Activated naive CD4-positive, alpha-beta T cell treated with anti-CD3 and anti-CD28 coated beads for 36 hours (primary cell): ENCODE results near the gene PLA2G4A. TPM values are rescaled to one million over a fixed set of nuclear protein-coding genes. Genes with fewer than 3 reads are reported as not detected.

Experiments used
- CTCF ChIA-PET: fragments of 350-600 bp; sonication (Branson Sonifier 250); formaldehyde crosslinking; loops from one replicate; lab custom pipeline; 2021; ENCODE audit warnings: antibody characterized with exemption; lab: Charles Lee
- DNase-seq: peaks from one replicate; pipeline ENCODE4 v3.0.0-alpha.2; 2020
- H3K27ac Mint-ChIP-seq: one replicate; pipeline ENCODE4 v1.8.0; 2021; ENCODE audit warnings: mild to moderate bottlenecking, mixed read lengths
- H3K27me3 Mint-ChIP-seq: one replicate; pipeline ENCODE4 v1.8.0; 2021; ENCODE audit warnings: low read depth, mixed read lengths
- H3K36me3 Mint-ChIP-seq: one replicate; pipeline ENCODE4 v1.8.0; 2021; ENCODE audit warnings: low read depth, mixed read lengths
- H3K4me1 Mint-ChIP-seq: one replicate; pipeline ENCODE4 v1.8.0; 2021; ENCODE audit warnings: low read depth, mixed read lengths
- H3K4me3 Mint-ChIP-seq: one replicate; pipeline ENCODE4 v1.8.0; 2021; ENCODE audit warnings: mild to moderate bottlenecking, moderate library complexity, mixed read lengths
- H3K9me3 Mint-ChIP-seq: one replicate; pipeline ENCODE4 v1.8.0; 2021; ENCODE audit warnings: mixed read lengths
- intact Hi-C: fragments of 100-400 bp; cut with micrococcal nuclease; formaldehyde crosslinking; loops from one replicate; pipeline ENCODE4 v1.15.1; 2023
- total RNA-seq, 2 experiments: library from RNA; stranded (reverse); gene quantifications; one replicate each; pipeline ENCODE4 v1.2.3, GENCODE V29; 2021

The PLA2G4A gene
- total RNA-seq, 2 experiments from 2014 or later: 0.12 to 0.26 TPM

DNA sequence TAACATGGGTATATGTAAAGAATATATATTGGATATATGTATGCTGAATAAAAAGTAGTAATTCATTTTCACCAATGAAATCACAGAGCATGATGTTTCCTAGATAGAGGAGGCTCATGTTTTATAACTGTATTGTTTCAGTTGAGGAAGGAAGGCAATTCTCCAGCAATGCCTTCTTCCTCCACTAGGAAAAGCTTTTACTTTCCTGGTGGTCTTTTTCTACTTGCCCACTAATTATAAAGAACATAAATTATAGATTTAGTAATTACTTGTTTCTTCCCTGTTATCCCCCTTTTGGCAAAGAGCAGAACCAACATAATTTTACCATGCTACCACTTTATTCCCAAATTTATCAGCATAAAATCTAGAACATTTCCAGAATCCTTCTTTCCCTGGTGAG lies 159.0 kb downstream of the PLA2G4A start:
- intact Hi-C loops: loop anchor here (2.0 to 10.0 kb wide), 4 partner anchors 307 to 833 kb away; partner anchors contain the start of genes ODR4, PTGS2 and TPR
- no peak overlapping the region for H3K4me3 Mint-ChIP-seq
- H3K4me1 Mint-ChIP-seq: no peaks in the 10 kb centered on the region
- DNase-seq: no peak
- CTCF ChIA-PET: interaction anchor here (2.9 kb wide), 1 partner anchor 383 kb away, joined by 23 read pairs; no protein-coding TSS in a partner anchor
- H3K36me3 Mint-ChIP-seq: no peaks in the 10 kb centered on the region
- H3K27ac Mint-ChIP-seq: no peak overlapping the region
- H3K27me3 Mint-ChIP-seq: peaks cover 8% of the 10 kb centered on the region
- no peaks in the 10 kb centered on the region for H3K9me3 Mint-ChIP-seq

DNA sequence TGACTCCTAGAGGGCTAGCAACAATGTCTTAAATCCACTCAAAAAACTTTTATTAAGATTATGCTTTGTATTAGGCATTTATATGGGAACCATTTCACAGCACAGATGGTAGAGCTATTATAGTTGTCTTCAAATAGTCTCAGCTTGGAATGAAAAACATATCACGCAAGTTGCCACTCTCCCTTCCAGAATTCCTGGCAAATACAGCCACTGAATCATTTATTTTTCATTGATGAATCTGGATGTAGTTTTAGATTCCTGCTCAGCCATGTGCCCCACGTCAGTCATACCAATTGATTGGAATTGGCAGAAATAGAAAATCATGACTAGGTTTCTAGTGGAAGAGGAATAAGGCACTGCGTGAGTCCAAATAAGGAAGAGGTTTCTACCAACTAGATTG lies 165.2 kb downstream of the PLA2G4A start:
- CTCF ChIA-PET: no interaction called here
- Mint-ChIP-seq H3K4me3 (no peak overlapping the region), H3K4me1 (no peaks in the 10 kb centered on the region), H3K9me3 (no peaks in the 10 kb centered on the region), H3K36me3 (no peaks in the 10 kb centered on the region), H3K27me3 (no peaks in the 10 kb centered on the region), H3K27ac (no peak overlapping the region)
- DNase-seq: no peak
- intact Hi-C loops: no loop called here

DNA sequence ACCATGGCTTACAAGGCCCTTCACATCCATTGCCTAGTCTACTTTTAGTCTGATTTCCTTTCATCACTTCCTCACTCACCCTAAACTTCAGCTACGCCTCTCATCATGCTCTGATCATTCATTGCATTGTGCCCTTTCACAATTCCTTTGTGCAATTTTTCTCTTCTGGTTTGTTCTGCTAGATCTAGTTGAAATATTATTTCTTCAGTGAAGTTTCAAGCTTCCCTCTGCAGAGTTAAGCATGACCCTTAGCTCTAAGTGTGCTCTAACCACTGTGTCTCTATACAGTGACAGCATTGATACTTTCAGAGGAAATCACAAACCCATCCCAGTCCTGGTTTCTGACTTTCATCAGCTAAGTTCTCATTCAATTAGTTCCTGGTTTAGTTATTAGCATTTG lies 166.1 kb downstream of the PLA2G4A start:
- no peaks in the 10 kb centered on the region for H3K4me1 Mint-ChIP-seq
- H3K9me3 Mint-ChIP-seq: no peaks in the 10 kb centered on the region
- no peak overlapping the region for H3K4me3 Mint-ChIP-seq
- no peaks in the 10 kb centered on the region for H3K36me3 Mint-ChIP-seq
- peaks cover 7% of the 10 kb centered on the region for H3K27me3 Mint-ChIP-seq
- CTCF ChIA-PET: interaction anchor here (1.0 kb wide), 1 partner anchor 374 kb away, joined by 3 read pairs; no protein-coding TSS in a partner anchor
- intact Hi-C loops: no loop called here
- no peak for DNase-seq
- no peak overlapping the region for H3K27ac Mint-ChIP-seq

DNA sequence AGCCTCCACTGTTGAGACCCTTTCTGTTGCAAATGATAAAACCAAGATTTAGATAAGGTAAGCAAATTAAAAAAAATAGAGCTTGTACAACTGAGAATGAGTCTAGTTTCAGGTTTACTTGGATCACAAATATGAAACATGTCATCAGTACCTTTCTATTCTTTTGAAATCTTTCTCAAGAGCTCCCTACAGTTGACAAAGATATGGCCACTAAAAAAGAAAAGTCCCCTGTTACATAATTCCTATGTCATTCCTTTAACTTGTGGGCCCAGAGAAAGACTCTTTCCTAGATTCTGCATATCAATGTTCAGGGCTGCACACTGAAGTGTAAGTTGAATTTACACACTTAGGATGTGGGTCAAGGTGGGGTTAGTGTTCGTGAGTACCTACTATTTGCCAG lies 168.1 kb downstream of the PLA2G4A start:
- H3K27me3 Mint-ChIP-seq: peaks cover 13% of the 10 kb centered on the region
- H3K36me3 Mint-ChIP-seq: no peaks in the 10 kb centered on the region
- no peak for DNase-seq
- CTCF ChIA-PET: interaction anchor here (0.6 kb wide), 1 partner anchor 617 kb away, joined by 3 read pairs; no protein-coding TSS in a partner anchor
- H3K4me1 Mint-ChIP-seq: no peaks in the 10 kb centered on the region
- intact Hi-C loops: no loop called here
- no peaks in the 10 kb centered on the region for H3K9me3 Mint-ChIP-seq
- no peak overlapping the region for H3K4me3 Mint-ChIP-seq
- no peak overlapping the region for H3K27ac Mint-ChIP-seq

DNA sequence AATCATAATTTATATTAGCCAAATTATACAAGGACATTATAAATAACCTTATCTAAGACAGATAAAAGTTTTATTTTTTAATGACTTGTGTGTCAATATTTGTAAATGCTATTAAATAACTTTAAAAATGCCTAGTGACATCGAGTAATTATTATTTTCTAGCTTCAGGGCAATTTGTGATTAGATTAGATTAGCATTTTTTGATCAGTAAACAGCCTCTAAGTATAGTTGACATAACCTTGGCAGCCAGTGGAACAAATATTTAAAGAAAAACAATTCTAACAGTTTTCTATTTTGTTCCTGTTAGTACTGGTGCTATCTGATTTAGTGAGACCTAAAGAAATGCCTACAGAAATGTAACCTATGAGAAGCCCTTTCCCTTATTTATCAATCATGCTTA lies 169.1 kb downstream of the PLA2G4A start:
- Mint-ChIP-seq H3K4me1 (no peaks in the 10 kb centered on the region), H3K27ac (no peak overlapping the region)
- CTCF ChIA-PET: no interaction called here

DNA sequence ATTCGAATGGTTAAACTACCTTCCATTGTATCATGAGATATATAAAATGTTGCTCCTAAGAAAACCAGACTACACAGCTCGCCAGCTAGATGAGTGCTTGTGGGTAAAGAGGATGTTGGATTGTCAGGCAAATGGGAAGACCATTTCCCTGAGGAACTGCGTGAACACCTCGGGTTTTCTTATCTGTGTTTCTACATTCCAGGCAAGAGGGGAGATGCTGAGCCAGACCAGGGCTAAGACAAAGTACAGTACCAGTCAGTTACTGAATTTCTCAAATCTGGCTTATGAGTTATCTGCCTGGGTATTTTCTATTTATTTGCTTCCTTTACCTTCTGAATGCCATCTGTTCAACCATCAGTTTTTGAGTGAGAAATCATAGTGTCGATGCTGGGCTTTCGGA lies 170.8 kb downstream of the PLA2G4A start:
- H3K27me3 Mint-ChIP-seq: peaks cover 17% of the 10 kb centered on the region
- H3K36me3 Mint-ChIP-seq: no peaks in the 10 kb centered on the region
- intact Hi-C loops: no loop called here
- no peaks in the 10 kb centered on the region for H3K9me3 Mint-ChIP-seq
- DNase-seq: no peak
- no peaks in the 10 kb centered on the region for H3K4me1 Mint-ChIP-seq
- H3K4me3 Mint-ChIP-seq: no peak overlapping the region
- no peak overlapping the region for H3K27ac Mint-ChIP-seq
- CTCF ChIA-PET: no interaction called here

More for the DNA sequence above, 169.1 kb downstream of the PLA2G4A start:
- no peak for DNase-seq
- intact Hi-C loops: no loop called here
- Mint-ChIP-seq H3K4me3 (no peak overlapping the region), H3K9me3 (no peaks in the 10 kb centered on the region), H3K27me3 (peaks cover 17% of the 10 kb centered on the region), H3K36me3 (no peaks in the 10 kb centered on the region)

DNA sequence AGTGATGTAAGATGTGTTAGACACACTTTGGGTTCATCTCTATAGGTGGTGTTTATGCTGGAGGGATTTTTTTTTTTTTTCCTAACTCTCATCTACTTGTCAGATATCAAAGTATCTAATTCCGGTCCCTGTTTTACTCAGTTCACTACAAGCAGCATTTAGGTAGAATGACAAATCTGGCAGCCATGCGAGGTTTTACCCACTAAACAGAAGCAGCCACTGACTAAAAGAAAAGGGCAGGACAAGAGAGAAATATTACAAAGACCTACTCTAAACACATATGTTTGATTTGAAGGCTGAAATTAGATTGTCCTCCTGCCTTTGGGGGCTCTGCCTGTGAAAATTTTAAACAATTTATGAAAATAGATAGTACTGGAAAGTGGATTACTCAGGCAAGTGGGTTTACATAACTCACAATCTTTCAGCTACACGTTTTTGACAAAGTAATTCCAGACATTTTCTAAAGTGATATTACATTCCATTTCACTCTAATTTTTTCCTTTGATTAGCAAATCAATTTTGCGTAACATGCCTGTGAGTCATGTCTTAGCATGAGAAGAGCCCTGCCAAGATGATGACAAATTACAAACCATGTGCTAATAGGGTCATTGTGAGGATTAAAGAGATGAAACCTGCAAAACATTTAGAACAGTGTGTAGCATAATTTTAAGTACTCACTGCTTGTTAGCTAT lies 172.6 kb downstream of the PLA2G4A start:
- H3K27ac Mint-ChIP-seq: no peak overlapping the region
- no peak for DNase-seq
- intact Hi-C loops: no loop called here
- CTCF ChIA-PET: no interaction called here
- H3K4me3 Mint-ChIP-seq: no peak overlapping the region
- H3K4me1 Mint-ChIP-seq: no peaks in the 10 kb centered on the region
- H3K9me3 Mint-ChIP-seq: peaks cover 2% of the 10 kb centered on the region
- peaks cover 17% of the 10 kb centered on the region for H3K27me3 Mint-ChIP-seq
- H3K36me3 Mint-ChIP-seq: no peaks in the 10 kb centered on the region

DNA sequence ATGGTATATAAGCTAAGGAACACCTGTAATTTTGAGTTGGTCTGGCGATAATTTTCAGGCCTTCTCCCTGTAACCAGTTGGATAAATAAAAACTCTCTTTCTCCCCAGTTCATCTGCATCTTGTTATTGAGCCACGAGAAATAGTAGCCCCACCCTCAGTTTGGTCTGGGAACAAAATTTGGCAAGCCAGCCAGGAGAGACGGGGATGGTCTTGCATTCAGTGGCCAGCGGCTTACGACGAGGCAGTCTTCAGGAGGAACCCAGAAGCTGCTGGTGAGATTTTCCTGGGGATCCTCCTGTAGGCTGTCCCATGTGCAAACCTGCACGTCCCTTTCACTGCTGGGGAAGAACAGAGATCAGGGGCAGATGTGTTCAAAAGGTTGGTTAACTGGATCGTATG lies 174.6 kb downstream of the PLA2G4A start:
- Mint-ChIP-seq H3K36me3 (no peaks in the 10 kb centered on the region), H3K9me3 (peaks cover 9% of the 10 kb centered on the region)

DNA sequence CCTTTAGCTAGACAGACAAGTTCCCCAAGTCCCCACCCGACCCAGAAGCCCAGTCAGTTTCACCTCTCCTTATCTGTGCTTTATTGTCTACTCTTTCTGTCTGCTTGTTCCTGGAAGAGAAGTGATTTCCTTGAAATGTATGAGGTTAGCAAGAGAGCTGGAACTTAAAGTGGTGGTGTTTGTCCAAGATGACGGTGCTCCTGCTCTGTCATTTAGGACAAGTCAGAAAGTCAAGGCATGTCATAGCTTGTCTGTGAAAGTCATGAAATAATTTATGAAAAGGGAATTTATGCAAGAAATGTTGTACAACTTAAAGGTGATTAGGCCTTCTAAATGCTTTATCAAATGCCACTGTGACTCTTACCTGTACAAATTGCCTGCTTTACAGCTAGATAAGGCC lies 178.1 kb downstream of the PLA2G4A start:
- Mint-ChIP-seq H3K9me3 (peaks cover 11% of the 10 kb centered on the region), H3K36me3 (no peaks in the 10 kb centered on the region), H3K27ac (no peak overlapping the region), H3K4me3 (no peak overlapping the region), H3K4me1 (no peaks in the 10 kb centered on the region), H3K27me3 (peaks cover 3% of the 10 kb centered on the region)
- intact Hi-C loops: no loop called here
- CTCF ChIA-PET: no interaction called here
- no peak for DNase-seq

More for the DNA sequence above, 174.6 kb downstream of the PLA2G4A start:
- no peak overlapping the region for H3K27ac Mint-ChIP-seq
- DNase-seq: no peak
- intact Hi-C loops: no loop called here
- CTCF ChIA-PET: no interaction called here
- no peaks in the 10 kb centered on the region for H3K4me1 Mint-ChIP-seq
- peaks cover 17% of the 10 kb centered on the region for H3K27me3 Mint-ChIP-seq
- no peak overlapping the region for H3K4me3 Mint-ChIP-seq

DNA sequence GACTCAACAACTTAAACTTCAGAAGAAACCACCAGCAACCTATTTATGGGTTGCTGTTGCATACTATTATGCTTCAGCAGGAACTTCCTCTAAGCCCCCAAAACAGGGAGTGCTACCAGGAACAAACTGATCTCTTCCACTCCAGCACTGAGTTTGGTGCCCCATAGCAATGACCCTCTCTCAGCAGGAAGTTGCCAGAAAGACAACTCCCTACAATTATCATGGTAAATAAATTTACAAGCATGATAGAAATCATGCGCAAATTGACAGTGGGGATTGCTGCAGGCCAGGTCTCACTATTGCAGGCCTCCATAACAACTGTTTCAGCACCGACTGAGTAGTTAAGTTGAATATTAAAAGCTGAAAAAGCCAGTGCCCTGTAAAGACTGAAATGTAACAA lies 180.6 kb downstream of the PLA2G4A start:
- no peak overlapping the region for H3K4me3 Mint-ChIP-seq
- intact Hi-C loops: no loop called here
- CTCF ChIA-PET: interaction anchor here (0.6 kb wide), 1 partner anchor 226 kb away, joined by 3 read pairs; no protein-coding TSS in a partner anchor
- DNase-seq: no peak
- no peaks in the 10 kb centered on the region for H3K27me3 Mint-ChIP-seq
- no peaks in the 10 kb centered on the region for H3K36me3 Mint-ChIP-seq
- peaks cover 11% of the 10 kb centered on the region for H3K9me3 Mint-ChIP-seq
- H3K4me1 Mint-ChIP-seq: no peaks in the 10 kb centered on the region
- no peak overlapping the region for H3K27ac Mint-ChIP-seq

DNA sequence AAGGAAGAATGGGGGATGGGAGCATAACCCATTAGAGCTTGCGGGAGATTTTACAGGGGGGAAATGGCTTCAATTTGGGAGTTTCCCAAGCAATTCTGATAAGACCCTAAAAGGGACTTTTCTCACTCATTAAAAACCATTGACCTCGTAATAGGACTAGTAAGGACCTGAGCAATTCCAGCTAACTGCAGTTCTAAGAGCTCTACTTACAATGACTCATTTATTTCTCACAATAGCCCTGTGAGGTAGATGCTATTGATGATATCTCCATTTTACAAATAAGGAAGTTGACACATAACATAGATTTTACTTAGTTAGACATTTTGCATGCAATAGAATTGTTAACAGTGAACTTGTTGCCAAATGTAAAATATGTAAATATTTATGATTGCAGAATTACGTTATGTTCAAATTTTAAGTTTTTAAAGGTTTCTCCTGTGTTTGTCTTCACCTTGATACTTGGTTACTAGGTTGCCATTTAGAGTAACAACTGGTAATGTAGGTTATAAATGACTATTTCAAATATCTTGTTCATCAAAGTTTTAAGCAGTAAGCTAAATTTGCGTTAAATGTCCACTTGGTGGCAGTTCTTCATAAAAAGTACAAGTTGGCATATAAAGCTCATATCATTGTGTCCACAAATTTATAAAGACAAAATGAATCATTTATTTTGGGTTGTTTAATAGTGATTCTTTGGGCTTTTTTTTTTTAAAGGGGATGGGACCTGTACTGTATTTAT lies 182.0 kb downstream of the PLA2G4A start:
- Mint-ChIP-seq H3K9me3 (peaks cover 11% of the 10 kb centered on the region), H3K27me3 (no peaks in the 10 kb centered on the region), H3K4me1 (no peaks in the 10 kb centered on the region), H3K4me3 (no peak overlapping the region), H3K36me3 (no peaks in the 10 kb centered on the region), H3K27ac (no peak overlapping the region)
- CTCF ChIA-PET: interaction anchor here (0.6 kb wide), 1 partner anchor 159 kb away, joined by 3 read pairs; no protein-coding TSS in a partner anchor
- intact Hi-C loops: no loop called here
- no peak for DNase-seq

DNA sequence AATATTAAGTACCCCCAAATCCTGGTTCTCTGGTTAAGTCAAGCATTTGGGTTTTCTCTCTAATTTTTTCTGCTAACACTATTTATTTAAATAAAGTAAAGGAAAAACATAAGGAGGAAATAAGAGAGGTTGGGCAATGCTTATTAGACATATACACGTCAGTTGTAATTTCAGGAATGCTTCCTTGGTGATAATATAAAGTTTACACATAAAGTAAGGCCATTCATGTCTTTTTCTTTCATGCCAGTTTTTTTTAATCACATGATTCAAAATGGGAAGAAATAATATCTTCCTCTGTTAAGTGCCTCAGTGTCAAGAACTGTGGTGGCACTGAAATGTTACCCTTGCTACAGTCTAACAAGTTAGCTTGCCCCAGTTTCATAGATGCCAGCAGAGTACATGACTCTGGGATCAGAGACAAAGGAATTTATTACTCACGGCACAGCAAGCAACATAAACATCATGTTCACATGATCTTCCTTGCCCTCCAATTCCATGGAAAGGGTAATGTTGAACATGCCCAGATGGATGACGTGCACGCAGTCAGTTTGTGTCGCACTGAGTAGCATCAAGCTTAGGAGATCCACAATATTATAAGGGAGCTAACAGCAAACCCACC lies 184.9 kb downstream of the PLA2G4A start:
- Mint-ChIP-seq H3K9me3 (peaks cover under 1% of the 10 kb centered on the region), H3K36me3 (no peaks in the 10 kb centered on the region), H3K4me1 (no peaks in the 10 kb centered on the region), H3K4me3 (no peak overlapping the region), H3K27me3 (peaks cover 3% of the 10 kb centered on the region), H3K27ac (no peak overlapping the region)
- intact Hi-C loops: no loop called here
- DNase-seq: no peak
- CTCF ChIA-PET: no interaction called here
